GM19467 (cell line): Measurements from ENCODE around the gene NF1.

Source experiments
- ATAC-seq: cut with Tn5 transposase; IDR thresholded peaks from one replicate; pipeline ENCODE4 v1.9.1; 2021; ENCODE audit warnings: mild to moderate bottlenecking, moderate library complexity; ENCODE audit not compliant: unreplicated experiment

The NF1 gene

DNA sequence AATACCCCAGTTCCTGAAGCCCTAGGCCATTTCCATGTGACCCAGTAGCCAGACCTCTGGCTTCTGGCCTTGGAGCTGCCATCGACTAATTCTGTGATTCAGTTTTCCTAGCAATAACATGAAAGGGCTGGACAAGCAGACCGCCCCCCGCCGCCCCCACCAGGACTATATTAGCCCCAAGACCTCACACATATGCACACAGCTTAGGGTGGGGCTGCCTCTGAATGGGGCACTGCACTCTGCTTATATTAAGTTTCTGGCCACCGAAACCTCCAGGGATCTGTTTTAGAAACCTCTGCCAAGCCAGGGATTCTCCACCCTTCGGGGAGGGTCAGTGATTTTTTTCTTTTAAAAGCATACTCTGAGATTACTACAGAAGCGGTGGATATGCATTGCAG is 299.0 kb downstream of the NF1 start:
- ATAC-seq = no peak

DNA sequence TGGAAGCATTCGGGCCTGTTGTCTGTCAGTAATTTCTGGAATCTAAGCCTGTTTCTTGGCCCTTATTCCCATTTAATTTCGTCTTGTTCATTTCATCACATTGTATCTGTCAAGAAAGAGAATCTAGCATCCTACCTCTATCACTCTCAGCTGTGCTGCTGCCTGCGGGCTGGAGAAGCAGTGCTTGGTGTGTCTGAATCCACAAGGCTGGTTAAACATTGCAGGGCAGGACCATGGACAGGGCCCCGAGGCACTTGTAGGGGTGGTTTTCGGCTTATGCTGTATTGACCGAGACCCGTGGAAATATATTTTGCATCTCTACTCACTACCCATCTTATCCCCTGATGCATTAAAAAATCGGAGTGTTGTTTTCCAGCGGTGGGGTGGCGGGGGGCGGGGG is 299.8 kb downstream of the NF1 start:
- ATAC-seq = no peak

DNA sequence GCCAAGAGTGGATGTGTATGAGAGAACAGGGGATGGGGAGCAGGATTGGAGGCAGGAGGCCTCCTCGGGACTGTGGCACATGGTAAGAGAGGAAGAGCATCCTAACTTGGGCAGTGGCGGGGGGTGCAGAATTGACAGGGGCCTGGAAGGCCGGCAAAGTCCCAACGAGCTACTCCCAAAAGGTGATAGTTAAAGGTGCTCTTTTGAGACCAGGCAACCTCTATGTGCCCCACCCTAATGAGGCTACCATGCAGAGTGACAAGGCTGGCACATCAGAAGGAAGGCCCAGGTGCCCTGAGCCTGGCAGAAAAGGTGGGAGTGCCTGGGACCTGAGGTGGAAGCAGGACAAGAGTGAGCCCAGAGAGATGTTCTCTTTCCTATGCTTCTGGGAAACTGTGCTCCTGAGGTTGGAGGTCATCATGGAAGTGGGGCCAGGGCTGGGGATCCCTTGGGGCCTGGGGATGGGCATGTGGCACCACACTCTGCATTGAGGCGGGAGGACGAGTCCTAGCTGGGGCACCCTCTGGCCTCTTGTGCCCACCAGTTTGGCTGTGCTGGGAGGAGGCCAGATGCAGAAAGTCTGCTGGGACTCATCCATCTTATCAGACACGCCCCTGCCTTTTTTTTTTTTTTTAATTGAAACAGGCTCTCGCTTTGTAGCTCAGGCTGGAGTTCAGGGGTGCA is 302.6 kb downstream of the NF1 start:
- no peak for ATAC-seq

DNA sequence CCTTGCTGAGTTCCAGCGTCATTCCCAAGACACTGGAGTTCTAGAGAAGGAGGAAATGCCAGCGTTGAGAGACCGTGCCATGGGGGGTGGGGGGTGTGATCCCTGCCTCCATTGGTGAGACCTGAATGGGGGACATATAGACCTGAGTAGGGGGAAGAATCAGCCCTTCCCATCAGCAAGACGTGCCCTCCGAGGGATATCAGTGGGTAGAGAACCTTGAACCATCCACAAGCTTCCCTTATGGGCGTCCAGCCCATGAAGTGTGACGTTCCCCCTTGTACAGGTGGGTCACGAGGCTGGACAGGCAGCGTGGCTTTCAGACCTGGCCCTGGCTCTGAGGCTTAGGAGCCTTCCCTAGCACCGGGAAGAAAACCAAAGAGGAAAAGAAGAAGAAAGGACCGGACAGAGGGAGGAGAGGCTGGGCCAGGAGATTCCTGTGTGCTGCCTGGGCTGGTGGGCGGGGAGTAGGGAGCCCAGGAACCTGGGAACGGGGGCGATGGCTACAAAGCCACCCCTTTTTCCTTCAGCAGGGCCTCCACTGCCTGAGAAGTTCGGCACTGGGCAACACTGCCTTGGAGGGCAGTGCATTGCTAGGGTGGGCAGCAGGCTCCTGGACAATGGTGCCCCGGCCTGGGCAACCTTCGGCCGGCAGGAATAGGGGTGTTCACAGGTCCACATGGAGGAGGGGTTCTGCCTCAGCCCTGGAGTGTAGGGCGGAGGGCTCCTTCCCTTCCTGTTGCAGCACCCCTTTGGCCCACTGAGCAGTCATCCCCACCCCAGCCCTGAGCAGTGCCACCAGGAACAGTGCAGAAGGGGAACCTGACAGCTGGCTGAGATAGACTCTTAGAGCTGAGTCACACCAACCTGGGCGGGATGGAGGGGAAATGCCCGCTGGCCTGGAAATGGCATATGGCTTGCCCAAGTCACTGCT is 303.9 kb downstream of the NF1 start:
- ATAC-seq = no peak

DNA sequence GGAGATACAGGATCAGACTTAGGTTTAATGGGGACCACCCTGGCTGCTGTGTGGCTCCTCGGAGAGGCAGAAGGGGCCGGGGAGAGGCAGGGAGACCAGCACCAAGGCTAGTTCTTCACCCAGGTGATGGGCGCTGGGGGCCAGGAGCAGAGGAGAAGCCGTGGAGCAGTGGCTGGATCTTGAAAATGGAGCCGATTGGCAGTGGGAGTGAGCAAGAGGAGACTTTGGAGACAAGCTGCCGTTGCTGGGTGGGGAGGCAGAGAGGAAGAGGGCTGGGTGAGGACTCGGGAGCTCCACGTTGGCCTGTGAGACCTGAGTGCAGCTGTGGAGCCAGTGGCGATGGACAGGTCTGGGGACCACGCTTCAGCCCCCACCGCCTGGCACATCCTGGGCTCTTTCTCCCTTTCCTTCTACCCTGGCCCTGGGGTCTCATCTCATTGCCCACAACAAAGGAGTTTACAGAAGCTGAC is 305.7 kb downstream of the NF1 start:
- no peak for ATAC-seq

DNA sequence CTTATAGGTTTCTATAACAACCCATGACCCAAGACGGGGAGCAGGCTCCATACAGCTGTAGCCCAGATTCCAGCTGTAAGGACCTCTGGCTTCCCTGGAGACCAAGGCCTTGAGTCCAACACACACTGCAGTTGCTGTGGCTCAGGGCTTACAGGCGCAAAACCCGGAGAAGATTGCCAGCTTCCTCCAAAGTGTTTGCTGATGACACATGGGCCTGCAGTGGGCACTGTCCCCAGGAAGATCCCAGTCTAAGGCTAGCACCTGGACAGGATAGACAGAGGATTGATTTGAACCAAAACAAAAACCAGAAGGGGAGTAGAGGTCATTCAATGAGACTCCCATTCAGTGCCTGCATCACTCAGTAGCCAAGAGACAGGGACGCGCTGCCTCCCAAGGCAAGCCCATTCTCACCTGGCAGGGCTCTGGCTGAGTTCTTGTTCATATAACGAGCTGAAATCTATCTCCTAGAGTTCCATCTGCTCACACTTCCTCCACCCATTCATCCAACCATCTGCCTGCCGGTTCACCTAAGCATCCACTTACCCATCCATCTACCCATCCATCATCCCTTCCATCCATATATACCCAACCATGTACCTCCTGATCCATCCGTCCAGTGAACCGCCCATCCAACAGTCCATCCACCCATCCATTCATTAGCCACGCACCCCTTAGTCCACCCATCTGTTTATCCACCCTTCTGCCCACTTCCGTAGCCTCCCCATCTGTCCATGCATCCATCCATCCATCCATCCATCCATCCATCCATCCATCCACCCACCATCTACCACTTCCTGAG is 306.9 kb downstream of the NF1 start:
- no peak for ATAC-seq

DNA sequence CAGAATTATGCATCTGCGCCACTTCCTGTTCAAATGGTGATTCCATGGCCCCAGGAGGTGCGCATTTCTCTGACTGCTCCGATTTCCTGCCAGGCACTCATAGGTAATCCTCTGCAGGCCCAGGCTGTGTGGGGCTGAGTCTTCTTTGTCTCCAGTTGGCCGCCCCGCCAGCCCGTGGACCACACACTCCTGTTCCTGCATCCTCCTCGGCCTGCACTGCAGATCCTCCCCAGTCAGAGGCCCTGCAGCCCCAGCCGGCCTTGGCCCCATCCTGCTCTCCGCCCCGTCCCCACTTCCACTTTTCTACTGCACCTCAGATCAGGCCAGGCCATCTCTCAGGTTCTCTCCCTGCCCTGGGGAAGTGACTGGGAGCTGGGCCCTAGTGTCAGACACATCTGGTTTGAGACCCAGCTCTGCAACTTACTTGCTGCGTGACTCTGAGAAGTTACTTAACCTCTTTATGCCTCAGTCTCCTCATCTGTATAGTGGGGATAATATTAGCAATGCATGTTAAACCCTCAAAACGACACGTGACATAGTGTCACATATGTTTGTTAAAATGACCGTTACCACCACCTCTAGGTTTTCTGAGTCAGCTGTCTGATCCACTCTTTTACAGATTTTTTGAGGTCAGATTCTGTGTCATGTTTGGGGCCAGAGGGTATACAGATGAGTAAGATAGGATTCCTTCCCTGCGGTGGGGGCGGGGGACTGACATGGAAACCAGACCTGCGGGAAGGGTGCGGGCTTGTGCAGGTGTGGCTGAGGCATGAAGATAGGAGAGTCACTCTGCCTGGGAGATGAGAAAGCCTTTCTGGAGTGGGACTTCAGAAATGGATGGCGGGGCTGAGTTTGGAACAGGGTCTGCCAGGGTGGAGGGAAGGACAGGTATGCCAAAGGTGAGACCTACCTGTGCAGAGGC is 309.5 kb downstream of the NF1 start:
- ATAC-seq = no peak

DNA sequence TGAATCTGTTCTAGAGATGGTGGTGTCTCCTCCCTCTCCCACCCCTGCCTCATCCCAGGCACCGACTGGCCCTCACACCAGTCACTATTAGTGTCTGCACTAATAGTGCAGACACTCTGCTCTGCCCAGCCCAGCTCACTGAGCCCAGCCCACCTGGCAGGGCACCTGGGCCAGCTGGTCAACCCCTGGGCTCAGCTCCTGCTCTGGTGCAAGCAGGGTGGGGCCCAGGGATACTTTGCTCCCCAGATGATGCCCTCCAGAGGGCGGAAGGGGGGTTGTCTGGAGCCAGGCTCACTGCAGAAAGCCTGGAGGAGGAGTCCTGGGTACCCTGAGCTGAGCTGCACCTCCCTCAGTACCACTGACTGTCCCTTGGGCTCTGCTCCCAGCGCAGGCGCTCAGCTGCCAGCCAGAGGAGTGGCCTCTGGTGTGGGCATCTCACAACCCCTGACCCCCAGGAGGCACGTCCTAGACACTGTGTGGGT is 311.2 kb downstream of the NF1 start:
- no peak for ATAC-seq

DNA sequence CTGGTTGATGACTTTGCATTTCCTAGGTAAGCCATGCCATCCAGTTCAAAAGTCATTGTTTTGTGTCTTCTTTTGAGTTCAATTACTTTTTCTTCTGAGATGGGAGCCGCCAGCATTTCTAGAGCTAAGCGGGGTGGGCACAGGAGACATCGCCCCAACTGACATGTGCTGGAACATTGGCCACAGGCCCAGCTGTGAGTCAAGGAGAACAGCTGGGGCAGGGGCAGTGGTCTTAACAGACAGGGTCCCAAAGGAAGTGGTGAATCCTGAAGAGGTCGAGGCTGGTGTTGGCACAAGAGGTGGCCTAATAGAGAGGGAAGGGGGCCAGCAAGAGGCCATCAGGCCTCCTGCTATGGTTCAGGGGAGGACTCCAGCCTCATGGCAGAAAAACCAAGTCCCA is 313.8 kb downstream of the NF1 start:
- no peak for ATAC-seq

DNA sequence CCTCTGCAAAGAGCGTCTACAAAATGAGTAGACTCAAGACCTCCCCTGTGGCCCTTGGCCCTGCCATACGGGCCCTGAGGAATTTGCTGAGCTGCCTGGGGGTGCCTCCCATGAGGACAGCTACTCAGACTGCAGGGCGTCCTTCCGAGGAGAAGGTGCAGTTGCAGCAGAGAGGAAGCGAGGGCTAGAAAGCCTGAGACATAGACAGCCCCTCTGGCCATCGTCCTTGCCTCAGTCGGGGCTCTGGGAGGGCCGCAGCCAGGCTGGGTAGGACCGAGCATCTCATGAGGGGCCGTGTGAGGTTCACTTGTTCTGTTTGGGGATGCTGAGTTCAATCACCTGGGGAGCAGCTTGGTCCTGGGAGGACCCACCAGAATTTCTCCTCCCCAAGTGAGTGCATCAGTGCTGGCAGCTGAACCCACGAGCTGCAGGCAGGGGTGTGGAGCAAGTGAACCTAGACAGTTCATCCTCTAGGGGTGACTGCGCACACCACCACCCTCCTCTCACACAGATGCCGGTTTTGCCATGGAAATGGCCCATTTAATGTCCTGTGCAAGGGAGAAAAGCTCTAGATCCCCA is 317.0 kb downstream of the NF1 start:
- no peak for ATAC-seq

DNA sequence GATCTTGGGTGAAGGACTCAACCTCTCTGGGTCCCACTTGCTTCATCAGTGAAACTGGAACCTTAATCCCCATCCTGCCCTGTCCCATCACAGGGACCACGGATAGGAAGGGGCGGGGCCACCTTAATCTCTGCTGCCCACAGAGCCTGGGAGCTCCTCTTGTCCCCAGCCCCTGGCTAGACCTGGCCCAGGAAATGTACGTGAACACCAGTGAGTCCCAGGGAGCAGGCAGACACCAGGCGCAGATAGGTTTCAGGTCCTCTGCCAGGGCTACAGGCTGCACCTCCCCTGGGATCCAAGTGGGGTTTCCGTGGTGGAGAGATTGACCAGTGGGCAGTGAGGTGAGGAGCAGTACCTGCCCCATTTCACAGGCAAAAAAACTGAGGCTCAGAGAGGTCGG is 317.7 kb downstream of the NF1 start:
- ATAC-seq = no peak

DNA sequence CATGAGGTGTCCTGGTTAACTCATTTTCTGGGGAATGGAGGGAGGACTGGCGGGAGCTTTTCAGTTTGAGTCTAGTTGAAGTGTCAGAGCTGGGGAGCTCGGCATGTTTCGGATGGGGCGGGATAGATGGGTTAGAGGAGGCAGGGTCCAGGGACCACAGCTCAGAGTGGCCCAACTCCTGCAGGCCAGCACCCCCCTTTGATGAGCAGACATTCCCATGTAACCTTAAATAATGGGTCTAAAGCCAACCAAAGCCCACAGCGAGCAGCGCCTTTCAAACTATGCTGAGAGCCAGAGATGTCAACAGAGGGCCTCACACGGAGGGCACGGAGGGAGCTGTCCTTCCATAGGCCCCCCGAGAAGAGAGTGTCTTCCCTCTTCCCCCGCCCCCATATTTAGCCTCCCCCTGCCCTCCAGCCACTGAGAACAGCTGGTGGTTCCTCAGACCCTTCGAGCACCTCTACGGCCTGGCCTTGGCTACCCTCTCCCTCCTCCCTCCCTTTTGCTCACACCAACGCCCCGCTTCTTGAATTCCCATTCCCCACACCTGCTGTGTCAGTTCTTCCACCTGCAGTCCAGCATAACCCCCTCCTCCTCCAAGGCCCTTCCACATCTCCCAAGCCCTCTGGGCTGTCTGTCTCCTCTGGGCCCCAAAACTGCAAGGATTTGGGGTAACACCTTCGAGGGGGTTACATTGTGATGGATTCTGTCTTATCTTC is 318.5 kb downstream of the NF1 start:
- ATAC-seq = no peak

DNA sequence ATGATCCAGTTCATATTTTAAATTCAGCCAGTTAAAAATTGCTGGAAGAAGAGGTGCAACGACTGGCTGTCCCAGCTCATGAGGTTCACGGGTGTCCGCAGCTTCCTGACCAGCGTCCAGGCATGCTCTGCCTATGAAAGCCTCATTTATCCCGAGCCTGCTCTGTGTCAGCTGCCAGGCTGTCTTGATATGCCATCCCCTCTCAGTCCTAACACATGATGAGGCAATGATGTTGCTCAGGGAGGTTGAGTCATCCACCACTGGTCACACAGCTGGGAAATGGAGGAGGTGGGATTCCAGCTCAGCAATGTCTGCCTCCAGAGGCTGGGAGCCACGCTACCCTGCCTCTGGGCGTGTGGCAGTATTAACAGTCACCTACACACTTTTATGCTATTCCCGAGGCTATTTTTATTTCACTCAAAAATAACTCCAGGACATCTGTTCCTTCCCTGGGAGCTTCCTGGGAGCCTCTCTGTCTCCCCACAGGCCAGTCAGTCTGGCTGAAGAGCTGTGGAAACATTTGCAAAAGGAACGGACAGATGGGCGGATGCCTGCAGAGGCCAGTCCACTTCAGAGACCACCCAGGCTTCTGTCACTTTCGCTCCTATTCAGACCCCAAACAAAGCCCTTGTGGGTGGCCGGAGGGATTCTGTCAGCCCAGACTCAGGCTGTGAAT is 319.2 kb downstream of the NF1 start:
- ATAC-seq = no peak

DNA sequence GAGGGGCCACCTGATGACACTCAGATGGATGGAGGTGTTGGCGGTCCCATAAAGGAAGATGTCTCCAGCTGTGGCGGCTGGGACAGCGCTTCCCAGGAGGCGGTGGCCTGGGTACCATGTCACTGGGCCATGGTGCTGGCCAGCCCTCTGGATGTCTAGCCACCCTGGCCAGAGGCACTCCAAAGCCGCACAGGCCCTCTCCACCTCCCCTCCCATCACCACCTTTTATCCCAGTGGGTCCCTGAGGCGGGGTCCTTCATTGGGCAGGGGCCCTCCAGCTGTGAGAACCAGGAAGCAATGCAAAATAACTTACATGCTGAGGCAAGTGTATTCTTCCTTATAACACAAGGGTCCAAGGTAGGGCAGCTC is 319.8 kb downstream of the NF1 start:
- no peak for ATAC-seq

DNA sequence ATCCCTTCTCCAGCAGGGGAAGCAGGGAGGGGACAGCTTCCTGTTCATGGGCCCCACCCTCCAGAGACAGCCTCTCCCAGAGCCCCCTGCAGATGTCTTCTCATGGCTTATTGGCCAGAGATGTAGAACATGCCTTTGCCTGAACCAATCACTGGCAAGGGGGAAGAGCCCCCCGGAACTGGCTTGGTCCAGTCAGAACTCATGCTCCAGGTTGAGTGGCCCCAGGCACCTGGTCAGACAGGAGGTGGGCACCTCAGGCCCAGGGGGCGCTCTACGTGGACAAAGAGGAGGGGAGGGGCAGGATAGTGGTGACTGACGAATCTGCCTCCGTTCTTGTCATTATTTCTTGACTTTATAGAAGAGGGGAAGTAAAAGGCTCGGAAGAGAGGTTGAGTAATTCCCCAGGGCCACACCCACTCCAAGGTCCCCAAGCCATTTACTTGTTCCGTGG is 320.3 kb downstream of the NF1 start:
- ATAC-seq = no peak

DNA sequence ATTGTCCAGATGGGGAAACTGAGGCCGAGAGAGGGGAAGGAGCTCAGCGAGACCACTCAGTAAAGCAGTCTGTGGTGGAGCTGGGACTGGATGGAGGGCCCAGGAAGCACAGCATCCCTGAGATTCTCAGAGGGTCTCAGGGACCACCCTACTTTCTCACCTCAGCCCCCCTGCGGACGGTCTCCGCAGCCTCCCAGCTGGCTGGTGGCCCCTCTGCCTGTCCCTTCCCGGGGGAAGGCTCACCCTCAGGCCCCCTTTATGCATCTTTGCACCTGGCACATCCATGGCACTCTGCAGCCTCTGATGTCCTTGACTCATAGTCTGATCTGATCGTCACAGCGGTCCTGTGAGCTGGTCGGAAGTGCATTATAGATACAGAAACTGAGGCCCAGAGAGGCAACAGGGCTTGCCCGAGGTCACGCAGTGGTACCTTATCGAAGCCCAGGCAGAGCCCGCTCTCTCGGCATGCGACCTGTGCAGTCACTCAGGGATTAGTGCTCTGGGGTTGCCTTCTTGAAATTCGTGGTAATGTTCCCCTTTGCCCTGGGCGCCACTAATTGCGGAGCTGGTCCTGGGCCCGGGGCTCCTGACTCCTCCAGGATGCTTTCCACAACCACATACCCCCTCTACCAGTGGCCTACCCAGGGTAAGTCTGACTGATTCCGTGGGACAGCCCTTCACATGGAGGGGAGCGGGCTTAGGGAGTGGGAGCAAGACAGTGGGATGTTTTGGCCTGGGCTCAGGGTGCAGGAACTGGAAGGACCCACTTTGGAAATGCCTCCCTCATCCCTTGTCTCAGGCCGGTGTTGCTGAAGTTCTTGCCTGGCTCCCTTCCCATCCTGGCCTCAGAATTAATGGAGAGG is 321.1 kb downstream of the NF1 start:
- no peak for ATAC-seq

DNA sequence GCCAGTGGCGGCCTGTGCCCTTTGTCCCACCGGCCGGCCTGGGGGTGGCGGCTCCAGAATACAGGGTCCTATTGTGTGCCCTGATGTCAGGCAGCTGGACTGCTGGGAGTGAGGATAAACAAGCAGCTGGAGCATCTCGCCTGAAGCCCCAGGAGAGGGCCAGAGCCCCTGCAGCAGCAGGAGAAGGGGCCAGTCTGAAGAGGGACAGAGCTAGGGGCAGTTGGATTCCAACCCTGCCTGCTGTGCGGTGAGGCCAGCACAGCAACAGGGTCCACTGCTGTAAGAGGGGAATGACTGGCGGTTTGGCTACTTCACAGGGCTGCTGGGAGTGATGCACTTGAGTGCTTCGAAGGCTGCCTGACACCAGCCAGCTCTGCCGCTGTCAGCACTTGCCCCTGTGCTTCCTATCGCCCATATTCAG is 321.7 kb downstream of the NF1 start:
- no peak for ATAC-seq
